Measurements from ENCODE around the gene PANX2. TPM values are rescaled to one million over a fixed set of nuclear protein-coding genes. Genes with fewer than 3 reads are reported as not detected.

The PANX2 gene
- total and polyA plus RNA-seq, 9 donors, result 0.27 to 5.6 (median 2.3) TPM

DNA sequence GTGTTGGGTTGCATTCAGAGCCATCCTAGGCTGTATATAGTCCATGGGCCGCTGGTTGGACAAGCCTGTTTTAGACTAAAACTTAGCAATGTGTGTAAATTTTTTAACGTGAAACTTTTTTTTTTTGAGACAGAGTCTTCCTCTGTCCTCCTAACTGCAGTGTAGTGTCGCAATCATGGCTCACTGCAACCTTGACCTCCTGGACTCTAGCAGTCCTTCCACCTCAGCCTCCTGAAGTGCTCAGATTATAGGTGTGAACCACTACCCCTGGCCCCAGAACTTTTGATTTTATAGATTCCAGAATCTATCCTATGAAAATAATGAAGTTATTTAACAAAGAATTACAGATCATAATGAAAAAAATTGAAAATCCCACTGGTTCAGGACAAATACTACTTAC lies 29.9 kb upstream of the PANX2 start:
- DNase-seq, result no peak
- TF ChIP-seq EP300 (IDR thresholded peaks at IDR 0.05), result no peak
- no peak for TF ChIP-seq POLR2A (IDR thresholded peaks at IDR 0.05)
- TF ChIP-seq, protein P1, sequence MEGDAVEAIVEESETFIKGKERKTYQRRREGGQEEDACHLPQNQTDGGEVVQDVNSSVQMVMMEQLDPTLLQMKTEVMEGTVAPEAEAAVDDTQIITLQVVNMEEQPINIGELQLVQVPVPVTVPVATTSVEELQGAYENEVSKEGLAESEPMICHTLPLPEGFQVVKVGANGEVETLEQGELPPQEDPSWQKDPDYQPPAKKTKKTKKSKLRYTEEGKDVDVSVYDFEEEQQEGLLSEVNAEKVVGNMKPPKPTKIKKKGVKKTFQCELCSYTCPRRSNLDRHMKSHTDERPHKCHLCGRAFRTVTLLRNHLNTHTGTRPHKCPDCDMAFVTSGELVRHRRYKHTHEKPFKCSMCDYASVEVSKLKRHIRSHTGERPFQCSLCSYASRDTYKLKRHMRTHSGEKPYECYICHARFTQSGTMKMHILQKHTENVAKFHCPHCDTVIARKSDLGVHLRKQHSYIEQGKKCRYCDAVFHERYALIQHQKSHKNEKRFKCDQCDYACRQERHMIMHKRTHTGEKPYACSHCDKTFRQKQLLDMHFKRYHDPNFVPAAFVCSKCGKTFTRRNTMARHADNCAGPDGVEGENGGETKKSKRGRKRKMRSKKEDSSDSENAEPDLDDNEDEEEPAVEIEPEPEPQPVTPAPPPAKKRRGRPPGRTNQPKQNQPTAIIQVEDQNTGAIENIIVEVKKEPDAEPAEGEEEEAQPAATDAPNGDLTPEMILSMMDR (IDR thresholded peaks at IDR 0.05), result no peak

DNA sequence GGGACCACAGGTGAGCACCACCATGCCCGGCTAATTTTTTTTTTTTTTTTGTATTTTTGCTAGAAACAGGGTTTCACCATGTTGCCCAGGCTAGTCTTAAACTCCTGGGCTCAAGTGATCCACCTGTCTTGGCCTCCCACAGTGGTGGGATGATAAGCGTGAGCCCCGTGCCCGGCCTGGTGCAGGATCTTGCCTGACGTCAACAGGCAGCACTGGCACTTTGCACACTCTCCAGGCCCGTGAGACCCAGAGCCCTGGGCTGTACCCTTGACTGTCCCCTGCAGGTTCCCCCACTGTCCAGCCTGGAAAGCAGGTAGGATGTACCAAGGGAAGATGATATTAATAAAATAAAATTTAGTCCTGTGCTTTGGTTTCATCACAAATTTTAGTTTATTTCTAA lies 29.1 kb upstream of the PANX2 start:
- H3K4me3 ChIP-seq, result no peak overlapping the region
- TF ChIP-seq EP300 (IDR thresholded peaks at IDR 0.05) (no peak), POLR2A (IDR thresholded peaks at IDR 0.05) (no peak)
- TF ChIP-seq, protein P1 (IDR thresholded peaks at IDR 0.05), result no peak
- no peak for DNase-seq
- no peak overlapping the region for H3K27ac ChIP-seq
- WGBS, 3 donors, result 43 to 62% (median 60%) methylated on average over 6 of the region's 6 CpGs
- intact Hi-C loops (cut with DNase I), result loop anchor here in 1 of 4 donors (10.0 kb wide), 1 partner anchor 63 kb away; the partner anchor contains the start of gene SELENOO
- H3K36me3 ChIP-seq, result no peaks in the 10 kb centered on the region
- H3K27me3 ChIP-seq, result no peaks in the 10 kb centered on the region
- H3K4me1 ChIP-seq (ENCODE audit: insufficient read depth), result peaks cover 2% of the 10 kb centered on the region
- no peaks in the 10 kb centered on the region for H3K9me3 ChIP-seq

More for the DNA sequence above, 29.9 kb upstream of the PANX2 start:
- H3K4me1 ChIP-seq (ENCODE audit: insufficient read depth), result peaks cover 2% of the 10 kb centered on the region
- H3K36me3 ChIP-seq, result no peaks in the 10 kb centered on the region
- intact Hi-C loops (cut with DNase I), result loop anchor here in 1 of 4 donors (10.0 kb wide), 1 partner anchor 64 kb away; the partner anchor contains the start of gene SELENOO
- no peak overlapping the region for H3K4me3 ChIP-seq
- 40 to 67% (median 62%) methylated on average over 3 of the region's 3 CpGs for WGBS, 3 donors
- H3K27me3 ChIP-seq, result no peaks in the 10 kb centered on the region
- no peak overlapping the region for H3K27ac ChIP-seq
- H3K9me3 ChIP-seq, result no peaks in the 10 kb centered on the region

DNA sequence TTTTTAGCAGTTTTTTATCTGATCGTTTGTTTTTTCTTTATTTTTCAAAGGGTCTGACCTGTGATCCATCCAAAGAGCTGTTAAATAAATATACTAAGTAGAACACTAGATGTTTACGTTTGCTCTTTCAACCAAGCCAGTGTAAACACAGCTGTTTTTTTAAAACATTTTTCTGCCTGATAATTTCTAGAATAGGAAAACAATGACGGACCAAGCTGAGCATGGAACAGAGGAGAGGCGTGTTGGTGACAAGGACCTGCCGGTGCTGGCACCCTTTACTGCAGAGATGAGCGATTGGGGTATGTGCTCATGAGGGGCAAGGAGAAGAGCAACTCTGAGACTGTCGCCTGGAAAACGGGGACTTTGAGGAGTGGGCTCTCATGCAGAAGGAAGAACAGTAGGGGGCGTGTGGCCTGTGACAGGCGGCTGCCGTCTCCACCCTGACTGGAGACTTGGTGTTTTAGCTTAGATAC lies 28.6 kb upstream of the PANX2 start:
- Histone ChIP-seq H3K36me3 (no peaks in the 10 kb centered on the region), H3K4me3 (no peak overlapping the region), H3K4me1 (ENCODE audit: insufficient read depth) (peaks cover 2% of the 10 kb centered on the region), H3K27ac (no peak overlapping the region), H3K9me3 (no peaks in the 10 kb centered on the region), H3K27me3 (no peaks in the 10 kb centered on the region)
- TF ChIP-seq POLR2A (IDR thresholded peaks at IDR 0.05) (no peak), EP300 (IDR thresholded peaks at IDR 0.05) (no peak)
- TF ChIP-seq, protein P1 (IDR thresholded peaks at IDR 0.05), result no peak
- intact Hi-C loops (cut with DNase I), result loop anchor here in 1 of 4 donors (10.0 kb wide), 1 partner anchor 63 kb away; the partner anchor contains the start of gene SELENOO
- WGBS, 3 donors, result 8 to 19% (median 9%) methylated on average over 11 of the region's 11 CpGs
- no peak for DNase-seq

DNA sequence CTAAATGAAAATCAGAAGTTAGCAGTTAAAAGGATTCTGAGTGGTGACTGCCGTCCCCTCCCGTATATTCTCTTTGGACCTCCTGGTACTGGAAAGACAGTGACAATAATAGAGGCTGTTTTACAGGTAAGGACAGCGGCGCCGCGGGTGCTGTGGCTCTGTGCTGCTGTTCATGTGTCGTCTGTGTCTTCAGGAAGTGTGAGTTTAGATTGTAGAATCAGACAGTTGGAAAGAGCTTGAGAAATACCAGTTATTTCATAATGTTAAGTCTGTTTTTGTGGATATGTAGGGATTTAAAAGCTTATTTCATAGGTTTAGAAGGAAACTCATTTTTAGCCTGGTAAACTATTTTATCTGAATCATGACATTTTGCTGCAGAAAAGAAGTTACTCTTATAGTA lies 27.4 kb upstream of the PANX2 start:
- Histone ChIP-seq H3K4me1 (ENCODE audit: insufficient read depth) (peaks cover 2% of the 10 kb centered on the region), H3K27ac (no peak overlapping the region), H3K36me3 (no peaks in the 10 kb centered on the region), H3K4me3 (no peak overlapping the region), H3K27me3 (no peaks in the 10 kb centered on the region), H3K9me3 (no peaks in the 10 kb centered on the region)
- intact Hi-C loops (cut with DNase I), result loop anchor here in 1 of 4 donors (10.0 kb wide), 1 partner anchor 62 kb away; the partner anchor contains the start of gene SELENOO
- DNase-seq, result no peak
- WGBS, 3 donors, result 72 to 85% (median 82%) methylated on average over 7 of the region's 7 CpGs
- TF ChIP-seq, protein P1 (IDR thresholded peaks at IDR 0.05), result no peak
- TF ChIP-seq POLR2A (IDR thresholded peaks at IDR 0.05) (no peak), EP300 (IDR thresholded peaks at IDR 0.05) (no peak)
